Astrocyte of the spinal cord (primary cell): ENCODE data around the gene PDE6A.

Experiments used
- DNase-seq: peaks from one replicate; pipeline ENCODE4 v3.0.0; 2011; ENCODE audit warnings: low read depth, low spot score
- H3K4me3 ChIP-seq: 2 replicates; pipeline ENCODE4 v1.5.1; 2011; ENCODE audit warnings: low read depth, mild to moderate bottlenecking, low read length, moderate library complexity
- CTCF ChIP-seq: IDR thresholded peaks from 2 replicates; pipeline ENCODE4 v1.5.1; 2012; ENCODE audit warnings: low read depth, mild to moderate bottlenecking, low read length, inconsistent platforms
- in situ Hi-C: cut with HindIII; loops from 2 replicates; pipeline ENCODE4 v1.10.0; 2017; ENCODE audit warnings: low sequenced_read_pairs

PDE6A gene

GRCh38 chr5:149979896-149980295, 35.3 kb upstream of the PDE6A start:
- in situ Hi-C loops, result no loop called here
- no peak for DNase-seq
- no peak for TF ChIP-seq CTCF
- H3K4me3 ChIP-seq, result no peak overlapping the region

DNA sequence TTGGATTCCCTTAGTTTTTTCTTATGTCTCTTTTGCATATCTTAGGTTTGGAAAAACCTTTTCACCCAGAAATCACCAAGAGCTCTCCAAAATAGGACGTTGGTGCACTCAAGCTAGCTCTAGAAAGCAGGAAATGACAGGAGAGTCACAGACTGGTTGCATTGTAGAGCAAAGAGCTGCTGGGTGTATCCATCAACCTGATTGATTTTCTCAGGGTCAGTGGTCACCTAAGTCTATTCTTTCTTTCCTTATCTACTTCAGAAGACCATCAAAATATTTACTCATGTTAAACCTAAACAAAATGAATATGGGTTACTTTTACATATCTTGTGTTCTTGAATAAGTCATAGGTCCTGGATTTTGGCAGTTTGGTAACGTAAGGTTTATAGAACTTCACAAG, 30.8 kb upstream of the PDE6A start:
- no peak for TF ChIP-seq CTCF
- no peak overlapping the region for H3K4me3 ChIP-seq
- in situ Hi-C loops, result no loop called here
- DNase-seq, result no peak

DNA sequence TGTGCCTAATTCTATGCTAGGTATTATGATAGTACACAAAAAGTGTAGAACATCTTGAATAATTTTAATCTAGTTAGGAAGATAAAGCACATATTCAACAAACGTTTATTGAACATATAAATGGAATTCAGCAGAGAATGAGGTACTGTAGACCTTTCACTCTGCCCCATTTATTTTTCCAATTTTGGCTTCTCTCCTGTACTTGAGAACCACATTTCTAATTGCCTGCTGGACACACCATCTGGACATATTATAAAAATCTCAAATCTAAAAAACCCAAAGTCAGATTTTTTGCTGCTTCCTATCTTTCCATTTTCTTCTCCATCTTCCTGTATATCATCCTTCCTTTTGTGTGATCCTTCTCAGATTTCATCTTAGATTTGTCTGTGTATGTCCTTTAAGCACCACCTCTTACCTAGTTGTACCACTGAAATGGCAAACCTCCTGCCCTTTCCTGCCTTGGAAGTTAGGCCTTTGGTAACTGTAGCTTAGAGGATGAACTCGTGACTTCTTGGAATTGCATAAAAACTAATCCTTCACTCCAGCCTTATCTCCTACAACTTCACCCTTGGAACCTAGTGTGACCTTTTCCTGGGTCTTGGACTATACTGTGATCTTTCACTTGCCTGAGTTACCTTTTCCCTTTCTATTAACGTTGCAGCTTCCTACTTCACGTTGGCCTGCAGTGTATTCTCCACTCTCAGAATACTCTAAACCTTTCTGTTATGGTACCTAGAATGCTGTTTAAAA, 24.8 kb upstream of the PDE6A start:
- in situ Hi-C loops, result no loop called here
- no peak for DNase-seq
- no peak for TF ChIP-seq CTCF
- no peak overlapping the region for H3K4me3 ChIP-seq

DNA sequence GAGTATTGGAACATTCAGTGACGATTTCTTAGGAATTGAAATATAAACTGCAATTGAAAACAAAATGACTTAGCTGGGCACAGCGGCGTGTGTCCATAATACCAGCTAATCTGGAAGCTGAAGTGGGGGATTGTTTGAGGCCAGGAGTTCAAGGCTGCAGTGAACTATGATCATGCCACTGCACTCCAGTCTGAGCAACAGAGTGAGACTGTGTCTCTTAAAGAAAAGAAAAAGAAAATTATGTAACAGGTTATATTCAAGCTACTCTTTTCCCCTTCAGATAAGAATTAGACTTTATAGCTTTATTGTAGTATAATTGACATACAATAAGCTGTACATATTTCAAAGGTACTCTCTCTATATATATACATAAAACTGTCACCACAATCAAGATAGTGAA, 22.4 kb upstream of the PDE6A start:
- DNase-seq, result no peak
- in situ Hi-C loops, result no loop called here
- H3K4me3 ChIP-seq, result no peak overlapping the region
- no peak for TF ChIP-seq CTCF

DNA sequence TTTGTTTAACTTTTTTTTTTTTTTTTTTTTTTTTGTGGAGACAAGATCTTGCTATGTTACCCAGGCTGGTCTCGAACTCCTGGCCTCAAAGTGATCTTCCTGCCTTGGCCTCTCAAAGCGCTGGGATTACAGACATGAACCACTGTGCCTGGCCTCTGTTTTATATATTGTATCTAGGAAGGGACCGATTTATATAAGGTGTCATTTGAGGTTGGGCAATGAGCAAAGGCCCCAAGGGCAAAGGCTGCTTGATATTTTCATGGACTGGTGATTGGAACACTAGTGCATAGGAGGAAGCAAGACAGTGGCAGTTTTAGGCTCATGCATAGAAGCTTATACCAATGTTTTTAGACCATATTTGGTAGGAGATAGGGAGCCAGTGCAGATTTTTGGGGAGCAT, 19.1 kb upstream of the PDE6A start:
- no peak for TF ChIP-seq CTCF
- in situ Hi-C loops, result no loop called here
- no peak for DNase-seq
- H3K4me3 ChIP-seq, result no peak overlapping the region

- no peak for TF ChIP-seq CTCF
- DNase-seq, result no peak
- no peak overlapping the region for H3K4me3 ChIP-seq
- in situ Hi-C loops, result no loop called here
Observed at GRCh38 chr5:149962601-149963300, 18.2 kb upstream of the PDE6A start.
